ENCODE results near the gene PTBP1. TPM values are rescaled to one million over a fixed set of nuclear protein-coding genes. Genes with fewer than 3 reads are reported as not detected.

PTBP1 gene
- total and polyA plus RNA-seq, 9 of the 15 experiments (the other 6 are each of a cell fraction or from before 2014, with no cell fraction given), result 14.0 to 759 (median 234) TPM

- WGBS (ENCODE audit: insufficient coverage, low coverage, missing lambda C conversion rate), result 90% methylated on average over 12 of the region's 67 CpGs
- Histone ChIP-seq H4K20me1 (replicated peaks; ENCODE audit: control insufficient read depth, insufficient read depth, low read length) (no peaks in the 10 kb centered on the region), H3K9me1 (ENCODE audit: control insufficient read depth, insufficient read depth, low read length) (no peaks in the 10 kb centered on the region), H3K36me3 (ENCODE audit: control insufficient read depth, insufficient read depth, low read length) (no peaks in the 10 kb centered on the region), H3K27ac (ENCODE audit: extremely low read depth, low read depth, low read length) (no peak overlapping the region), H3K4me3 (no peak overlapping the region), H3K4me2 (ENCODE audit: insufficient read depth, low read length) (no peak overlapping the region), H3K27me3 (ENCODE audit: control insufficient read depth in 2 of 2, insufficient read depth in 2 of 2, low read length in 2 of 2) (no peaks in the 10 kb centered on the region), H3K9ac (ENCODE audit: insufficient read depth in 1 of 2, low read depth in 2 of 2, low read length in 2 of 2) (no peak overlapping the region), H3K79me2 (ENCODE audit: control insufficient read depth, insufficient read depth, low read length) (no peaks in the 10 kb centered on the region), H2AFZ (ENCODE audit: low read depth, low read length) (no peak overlapping the region), H3K4me1 (replicated peaks in 1 of 2; ENCODE audit: control insufficient read depth in 2 of 2, insufficient read depth in 2 of 2, low read length in 2 of 2) (peaks cover 5 to 47% of the 10 kb centered on the region in 2 experiments; a peak in 3 of 5 replicates), H3K9me3 (replicated peaks; ENCODE audit: control insufficient read depth, insufficient read depth, low read depth, low read length) (no peaks in the 10 kb centered on the region)
- intact Hi-C loops (cut with micrococcal nuclease), result no loop called here
- no peak for TF ChIP-seq KLF16 (IDR thresholded peaks at IDR 0.05)
- no peak for TF ChIP-seq ZNF239 (CRISPR knock-in tag; IDR thresholded peaks at IDR 0.05)
- TF ChIP-seq ZNF12 (CRISPR knock-in tag; IDR thresholded peaks at IDR 0.05), result no peak
- TF ChIP-seq ZNF121 (CRISPR knock-in tag; conservative IDR thresholded peaks at IDR 0.05), result no peak
- TF ChIP-seq ZKSCAN3 (CRISPR knock-in tag; IDR thresholded peaks at IDR 0.05), result no peak
- no peak for TF ChIP-seq TARDBP (IDR thresholded peaks at IDR 0.05)
- TF ChIP-seq CREB1 (IDR thresholded peaks at IDR 0.05), result no peak
- TF ChIP-seq CREB1 (CRISPR knock-in tag; IDR thresholded peaks at IDR 0.05), result no peak
- TF ChIP-seq POLR3A (IDR thresholded peaks at IDR 0.05; ENCODE audit: borderline replicate concordance, extremely low read depth, insufficient read depth, insufficient read length), result no peak
- TF ChIP-seq CCAR2 (IDR thresholded peaks at IDR 0.05; ENCODE audit: low read depth, low read length), result no peak
- TF ChIP-seq POLR2B (IDR thresholded peaks at IDR 0.05; ENCODE audit: low read depth, partially characterized antibody), result no peak
- no peak for TF ChIP-seq KAT2B (IDR thresholded peaks at IDR 0.05; ENCODE audit: low read depth, low read length)
- TF ChIP-seq MLLT1 (IDR thresholded peaks at IDR 0.05), result no peak
- no peak for TF ChIP-seq ELF4 (CRISPR knock-in tag; IDR thresholded peaks at IDR 0.05)
- no peak for TF ChIP-seq ARNT (IDR thresholded peaks at IDR 0.05)
- ChIA-PET POLR2A (no interaction called here), CTCF (ENCODE audit: low intra/inter-chr PET ratio) (no interaction called here)
- no TSS peak for BruUV-seq (replicated peaks)
- DNase-seq (ENCODE audit: extremely low read depth in 1 of 4, low spot score in 3 of 4) (no peak), ATAC-seq (no peak), FAIRE-seq (no peak)
- in situ Hi-C loops (cut with MboI), result no loop called here
These were observed 55.8 kb downstream of the PTBP1 start for GRCh38 chr19:853014-853585.

All from K562 (cell line).